Neural crest cell (in vitro differentiated cells): Measurements from ENCODE around the gene OPTN. TPM values are rescaled to one million over a fixed set of nuclear protein-coding genes. Genes with fewer than 3 reads are reported as not detected.

ENCODE experiments used
- DNase-seq: peaks from one replicate; pipeline ENCODE4 v3.0.0; 2021; ENCODE audit warnings: low read depth, mixed read lengths, low spot score
- H3K27ac Mint-ChIP-seq: one replicate; pipeline ENCODE4 v1.8.0; 2021; ENCODE audit warnings: mild to moderate bottlenecking, mixed read lengths; ENCODE audit not compliant: unreplicated experiment
- H3K27me3 Mint-ChIP-seq: 2 replicates; pipeline ENCODE4 v1.8.0; 2021; ENCODE audit warnings: low read depth, mild to moderate bottlenecking, mixed read lengths
- H3K36me3 Mint-ChIP-seq: 2 replicates; pipeline ENCODE4 v1.8.0; 2021; ENCODE audit warnings: low read depth, mild to moderate bottlenecking, mixed read lengths
- H3K4me1 Mint-ChIP-seq: 2 replicates; pipeline ENCODE4 v1.8.0; 2021; ENCODE audit warnings: mixed read lengths
- H3K4me3 Mint-ChIP-seq: one replicate; pipeline ENCODE4 v1.8.0; 2021; ENCODE audit warnings: mild to moderate bottlenecking, mixed read lengths
- H3K9me3 Mint-ChIP-seq: 2 replicates; pipeline ENCODE4 v1.8.0; 2021; ENCODE audit warnings: mixed read lengths
- CTCF ChIP-seq: fragments of 200-600 bp; sonication (generic); conservative IDR thresholded peaks from 2 replicates; pipeline ENCODE4 v1.5.0; 2021; ENCODE audit warnings: antibody characterized with exemption, mild to moderate bottlenecking
- total RNA-seq: library from RNA; stranded (reverse); gene quantifications from 2 replicates; pipeline ENCODE4 v1.2.1, GENCODE V29; 2021

Gene OPTN
- total RNA-seq, 1 donor from 2014 or later, result 6.2 TPM

DNA sequence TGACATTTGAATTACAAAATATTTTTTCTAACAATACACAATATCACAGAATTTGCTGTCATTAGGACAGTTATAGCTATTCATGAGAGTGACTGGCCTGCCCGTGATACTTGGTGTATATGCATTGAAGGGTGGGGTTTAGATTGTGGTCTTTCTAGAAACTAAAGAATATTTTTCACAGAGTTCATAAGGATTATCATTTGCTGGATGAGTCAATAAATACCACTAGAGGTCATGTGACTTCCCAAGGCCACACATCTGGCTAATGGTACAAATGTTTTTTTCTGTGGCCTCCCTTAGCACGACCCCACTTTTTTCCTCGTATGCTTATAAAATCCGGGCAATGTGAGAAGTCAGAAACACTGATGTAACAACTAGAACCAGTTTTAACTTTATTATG lies 5.2 kb downstream of the OPTN start:
- no peak overlapping the region for H3K27ac Mint-ChIP-seq
- H3K4me3 Mint-ChIP-seq, result no peak overlapping the region
- H3K27me3 Mint-ChIP-seq, result peaks cover 9% of the 10 kb centered on the region
- H3K36me3 Mint-ChIP-seq, result no peaks in the 10 kb centered on the region
- no peak for TF ChIP-seq CTCF
- peaks cover 5% of the 10 kb centered on the region for H3K4me1 Mint-ChIP-seq
- DNase-seq, result no peak
- H3K9me3 Mint-ChIP-seq, result no peaks in the 10 kb centered on the region

DNA sequence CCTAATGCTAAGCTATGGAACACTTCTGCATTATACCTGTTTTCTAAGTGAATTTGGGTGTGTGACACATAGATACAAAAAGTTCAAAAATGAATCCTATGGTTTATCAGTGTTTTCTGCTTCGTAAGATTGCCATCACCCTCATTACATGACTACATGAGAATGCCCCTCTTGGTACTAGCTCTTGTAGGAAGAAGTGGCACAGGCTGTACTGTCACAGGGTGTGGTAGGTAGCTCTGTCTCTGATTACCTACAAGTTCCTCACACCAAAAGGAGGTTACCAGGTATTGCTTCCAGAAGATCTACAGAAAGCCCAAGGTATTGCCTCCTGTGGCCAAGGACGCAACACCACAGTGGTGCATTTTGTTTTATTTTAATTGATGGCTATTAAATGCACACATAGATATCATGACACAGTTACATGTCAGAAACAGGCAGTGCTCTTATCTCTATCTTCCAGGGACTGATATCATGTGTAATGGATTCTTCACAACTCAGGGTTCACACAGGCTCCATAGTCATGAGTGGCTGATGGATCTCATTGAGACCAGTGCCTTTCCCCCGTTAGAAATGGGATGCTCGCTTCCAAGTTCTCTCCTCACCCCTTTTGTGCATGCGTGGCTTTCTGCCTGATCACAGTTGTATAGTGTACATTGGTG lies 6.6 kb downstream of the OPTN start:
- Mint-ChIP-seq H3K9me3 (no peaks in the 10 kb centered on the region), H3K4me1 (no peaks in the 10 kb centered on the region), H3K27me3 (peaks cover 2% of the 10 kb centered on the region), H3K27ac (no peak overlapping the region), H3K4me3 (no peak overlapping the region), H3K36me3 (no peaks in the 10 kb centered on the region)
- TF ChIP-seq CTCF, result no peak
- no peak for DNase-seq

- H3K4me1 Mint-ChIP-seq, result no peaks in the 10 kb centered on the region
- no peak for TF ChIP-seq CTCF
- DNase-seq, result no peak
- H3K27me3 Mint-ChIP-seq, result no peaks in the 10 kb centered on the region
- no peak overlapping the region for H3K27ac Mint-ChIP-seq
- no peaks in the 10 kb centered on the region for H3K9me3 Mint-ChIP-seq
- H3K4me3 Mint-ChIP-seq, result no peak overlapping the region
- H3K36me3 Mint-ChIP-seq, result no peaks in the 10 kb centered on the region
These were observed 10.9 kb downstream of the OPTN start for GRCh38 chr10:13110908-13111307.

DNA sequence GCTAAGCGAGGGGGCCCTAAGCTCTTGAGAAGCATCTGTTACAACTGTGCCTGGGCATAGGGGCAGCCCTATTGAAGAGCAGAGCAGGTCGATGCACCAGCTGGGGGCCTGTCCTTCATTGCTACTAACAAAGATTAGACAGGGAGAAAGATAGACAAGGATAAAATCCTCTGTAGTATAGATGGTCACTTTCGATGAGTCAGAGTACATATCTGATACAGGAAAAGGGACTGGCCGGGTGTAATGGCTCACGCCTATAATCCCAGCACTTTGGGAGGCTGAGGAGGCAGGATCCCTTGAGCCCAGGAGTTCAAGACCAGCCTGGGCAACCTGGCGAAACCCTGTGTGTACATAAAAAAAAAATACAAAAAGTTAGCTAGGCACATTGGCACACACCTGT lies 13.6 kb downstream of the OPTN start:
- Mint-ChIP-seq H3K9me3 (no peaks in the 10 kb centered on the region), H3K4me3 (no peak overlapping the region), H3K27me3 (no peaks in the 10 kb centered on the region), H3K4me1 (peaks cover 4% of the 10 kb centered on the region), H3K36me3 (no peaks in the 10 kb centered on the region), H3K27ac (no peak overlapping the region)
- DNase-seq, result no peak
- no peak for TF ChIP-seq CTCF

DNA sequence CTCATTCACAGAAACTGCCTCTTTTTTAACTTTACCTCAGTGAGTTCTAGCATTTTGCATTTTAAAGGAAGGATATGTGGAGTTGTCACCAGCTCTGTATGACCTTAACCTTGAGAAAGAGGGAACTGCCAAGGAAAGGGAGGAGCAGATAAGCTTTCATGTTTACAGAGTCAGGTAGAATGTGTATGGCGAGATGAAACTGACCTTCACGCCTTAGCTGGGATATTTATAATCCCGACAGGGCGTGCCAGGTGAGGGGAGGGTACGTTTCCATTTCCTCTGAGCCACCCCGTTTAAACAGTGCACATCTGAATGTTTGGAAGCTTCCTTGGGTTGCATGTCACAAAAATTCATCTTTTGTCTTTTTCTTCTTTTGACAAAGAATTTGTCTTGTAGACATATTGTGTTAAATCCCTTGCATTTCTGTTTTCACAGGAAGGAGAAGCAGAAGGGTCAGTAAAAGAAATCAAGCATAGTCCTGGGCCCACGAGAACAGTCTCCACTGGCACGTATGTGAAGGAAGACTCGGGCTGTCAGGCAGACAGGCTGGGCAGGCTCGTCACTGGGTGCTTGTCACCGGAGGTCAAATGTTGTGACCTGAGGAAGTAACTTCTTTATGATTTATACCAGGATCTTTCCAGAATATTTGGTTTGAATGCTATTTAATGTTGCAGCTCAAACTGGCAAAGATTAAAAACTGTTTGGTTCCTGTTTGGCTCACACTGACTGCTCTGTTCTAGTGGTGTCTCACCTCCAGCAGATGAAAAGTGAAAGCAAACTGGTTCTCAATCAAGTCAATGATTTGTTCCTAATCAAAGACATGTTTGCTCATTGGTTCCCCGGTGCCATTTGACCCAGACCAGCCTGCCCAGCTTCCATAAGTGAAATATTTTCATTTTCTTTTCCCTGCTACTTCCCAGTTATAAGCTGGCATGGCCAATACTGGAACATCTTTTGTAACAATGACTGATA lies 16.2 kb downstream of the OPTN start:
- no peak for DNase-seq
- no peaks in the 10 kb centered on the region for H3K9me3 Mint-ChIP-seq
- H3K27ac Mint-ChIP-seq, result no peak overlapping the region
- no peaks in the 10 kb centered on the region for H3K27me3 Mint-ChIP-seq
- peaks cover 7% of the 10 kb centered on the region for H3K4me1 Mint-ChIP-seq
- no peaks in the 10 kb centered on the region for H3K36me3 Mint-ChIP-seq
- H3K4me3 Mint-ChIP-seq, result no peak overlapping the region
- TF ChIP-seq CTCF, result no peak
